Activated CD8-positive, alpha-beta memory T cell treated with anti-CD3 and anti-CD28 coated beads, Interleukin-2, amount 10 ng/mL, durations not matched to agents 7 days and 5 days (primary cell): ENCODE measurements around the gene NF2. TPM values are rescaled to one million over a fixed set of nuclear protein-coding genes. Genes with fewer than 3 reads are reported as not detected.

Source experiments
- ATAC-seq: fragments of 150-1000 bp; cut with Tn5 transposase; one replicate; pipeline ENCODE4 v1.10.0; 2021; ENCODE audit warnings: moderate library complexity
- CTCF ChIA-PET: fragments of 350-600 bp; sonication (Branson Sonifier 250); formaldehyde crosslinking; loops from one replicate; lab custom pipeline; 2021; ENCODE audit warnings: antibody characterized with exemption; lab: Charles Lee
- DNase-seq: peaks from one replicate; pipeline ENCODE4 v3.0.0-alpha.2; 2020
- H3K27ac Mint-ChIP-seq: one replicate; pipeline ENCODE4 v1.8.0; 2021; ENCODE audit warnings: mild to moderate bottlenecking, mixed read lengths
- H3K27me3 Mint-ChIP-seq: one replicate; pipeline ENCODE4 v1.8.0; 2021; ENCODE audit warnings: mixed read lengths
- H3K36me3 Mint-ChIP-seq: one replicate; pipeline ENCODE4 v1.8.0; 2021; ENCODE audit warnings: mild to moderate bottlenecking, mixed read lengths
- H3K4me1 Mint-ChIP-seq: one replicate; pipeline ENCODE4 v1.8.0; 2021; ENCODE audit warnings: mixed read lengths
- H3K4me3 Mint-ChIP-seq: one replicate; pipeline ENCODE4 v1.8.0; 2021; ENCODE audit warnings: mild to moderate bottlenecking, moderate library complexity, mixed read lengths
- H3K9me3 Mint-ChIP-seq: one replicate; pipeline ENCODE4 v1.8.0; 2022; ENCODE audit warnings: low read depth, mixed read lengths
- total RNA-seq, 2 experiments: library from RNA; stranded (reverse); gene quantifications; one replicate each; pipeline ENCODE4 v1.2.3, GENCODE V29; 2021

The NF2 gene
- total RNA-seq, 2 experiments from 2014 or later, result 46.6 to 61.2 TPM

- CTCF ChIA-PET, result interaction anchor here (1.2 to 5.0 kb wide), 2 partner anchors 19 to 481 kb away, joined by 3 to 24 read pairs; no protein-coding TSS in a partner anchor
- Mint-ChIP-seq H3K27ac (no peak overlapping the region), H3K4me3 (no peak overlapping the region), H3K36me3 (peaks cover 33% of the 10 kb centered on the region), H3K27me3 (no peaks in the 10 kb centered on the region), H3K4me1 (peaks cover 28% of the 10 kb centered on the region), H3K9me3 (no peaks in the 10 kb centered on the region)
- DNase-seq, result no peak
- ATAC-seq, result no peak
Observed at GRCh38 chr22:29607426-29607825, 4.0 kb downstream of the NF2 start.

- Mint-ChIP-seq H3K27ac (no peak overlapping the region), H3K36me3 (peaks cover 38% of the 10 kb centered on the region), H3K4me3 (no peak overlapping the region), H3K4me1 (peaks cover 25% of the 10 kb centered on the region), H3K27me3 (no peaks in the 10 kb centered on the region), H3K9me3 (no peaks in the 10 kb centered on the region)
- no peak for ATAC-seq
- DNase-seq, result no peak
- CTCF ChIA-PET, result no interaction called here
Observed at GRCh38 chr22:29609139-29609538, 5.7 kb downstream of the NF2 start.

GRCh38 chr22:29610780-29611179, 7.3 kb downstream of the NF2 start:
- CTCF ChIA-PET, result interaction anchor here (1.0 to 1.1 kb wide), 2 partner anchors 15 to 478 kb away, joined by 3 to 8 read pairs; no protein-coding TSS in a partner anchor
- Mint-ChIP-seq H3K9me3 (no peaks in the 10 kb centered on the region), H3K27me3 (no peaks in the 10 kb centered on the region), H3K4me1 (peaks cover 9% of the 10 kb centered on the region), H3K4me3 (no peak overlapping the region), H3K27ac (no peak overlapping the region), H3K36me3 (peaks cover 35% of the 10 kb centered on the region)
- no peak for ATAC-seq
- DNase-seq, result no peak

- Mint-ChIP-seq H3K9me3 (no peaks in the 10 kb centered on the region), H3K36me3 (peaks cover 12% of the 10 kb centered on the region), H3K27me3 (no peaks in the 10 kb centered on the region), H3K4me1 (peaks cover 18% of the 10 kb centered on the region), H3K4me3 (no peak overlapping the region), H3K27ac (no peak overlapping the region)
- DNase-seq (no peak), ATAC-seq (no peak)
- CTCF ChIA-PET, result interaction anchor here (1.8 kb wide), 1 partner anchor 9 kb away, joined by 7 read pairs; no protein-coding TSS in a partner anchor
Observed at GRCh38 chr22:29615705-29616327, 12.4 kb downstream of the NF2 start.

GRCh38 chr22:29617922-29618629, 14.6 kb downstream of the NF2 start:
- CTCF ChIA-PET, result interaction anchor here (0.6 to 1.2 kb wide), 3 partner anchors 8 to 473 kb away, joined by 3 to 4 read pairs (median 3); no protein-coding TSS in a partner anchor
- no peak for DNase-seq
- no peaks in the 10 kb centered on the region for H3K27me3 Mint-ChIP-seq
- peaks cover 2% of the 10 kb centered on the region for H3K36me3 Mint-ChIP-seq
- H3K27ac Mint-ChIP-seq, result no peak overlapping the region
- no peaks in the 10 kb centered on the region for H3K9me3 Mint-ChIP-seq
- no peak overlapping the region for H3K4me3 Mint-ChIP-seq
- peaks cover 29% of the 10 kb centered on the region for H3K4me1 Mint-ChIP-seq
- peak; percentile 39 for ATAC-seq

GRCh38 chr22:29621761-29622526, 18.5 kb downstream of the NF2 start:
- no peak for DNase-seq
- H3K27me3 Mint-ChIP-seq, result no peaks in the 10 kb centered on the region
- no peaks in the 10 kb centered on the region for H3K36me3 Mint-ChIP-seq
- peaks cover 57% of the 10 kb centered on the region for H3K4me1 Mint-ChIP-seq
- H3K27ac Mint-ChIP-seq, result peak overlapping the region; percentile 2
- no peaks in the 10 kb centered on the region for H3K9me3 Mint-ChIP-seq
- CTCF ChIA-PET, result no interaction called here
- H3K4me3 Mint-ChIP-seq, result no peak overlapping the region
- ATAC-seq, result no peak

GRCh38 chr22:29623059-29623458, 19.6 kb downstream of the NF2 start:
- CTCF ChIA-PET, result interaction anchor here (0.7 to 6.1 kb wide), 10 partner anchors 11 to 468 kb away, joined by 3 to 61 read pairs (median 5); no protein-coding TSS in a partner anchor
- ATAC-seq, result no peak
- Mint-ChIP-seq H3K4me1 (peaks cover 47% of the 10 kb centered on the region), H3K36me3 (no peaks in the 10 kb centered on the region), H3K27me3 (no peaks in the 10 kb centered on the region), H3K4me3 (no peak overlapping the region), H3K27ac (peak overlapping the region; percentile 1), H3K9me3 (no peaks in the 10 kb centered on the region)
- no peak for DNase-seq

GRCh38 chr22:29623553-29624169, 20.2 kb downstream of the NF2 start:
- peak overlapping the region; percentile 52 for H3K27ac Mint-ChIP-seq
- H3K9me3 Mint-ChIP-seq, result no peaks in the 10 kb centered on the region
- ATAC-seq, result peak; percentile 23
- CTCF ChIA-PET, result interaction anchor here (0.8 to 6.1 kb wide), 10 partner anchors 8 to 467 kb away, joined by 3 to 61 read pairs (median 5); no protein-coding TSS in a partner anchor
- H3K36me3 Mint-ChIP-seq, result no peaks in the 10 kb centered on the region
- H3K4me3 Mint-ChIP-seq, result no peak overlapping the region
- peaks cover 45% of the 10 kb centered on the region for H3K4me1 Mint-ChIP-seq
- no peak for DNase-seq
- H3K27me3 Mint-ChIP-seq, result no peaks in the 10 kb centered on the region

- Mint-ChIP-seq H3K27me3 (no peaks in the 10 kb centered on the region), H3K4me3 (no peak overlapping the region), H3K36me3 (no peaks in the 10 kb centered on the region), H3K27ac (no peak overlapping the region), H3K4me1 (peaks cover 46% of the 10 kb centered on the region), H3K9me3 (no peaks in the 10 kb centered on the region)
- DNase-seq (peak; percentile 52), ATAC-seq (peak; percentile 60)
- CTCF ChIA-PET, result interaction anchor here (0.7 to 6.1 kb wide), 29 partner anchors 8 to 663 kb away, joined by 3 to 61 read pairs (median 4); partner anchors contain the start of genes ASCC2, MTMR3 and NF2
Observed at GRCh38 chr22:29625090-29625825, 21.8 kb downstream of the NF2 start.

GRCh38 chr22:29626497-29627195, 23.2 kb downstream of the NF2 start:
- Mint-ChIP-seq H3K27me3 (no peaks in the 10 kb centered on the region), H3K9me3 (no peaks in the 10 kb centered on the region), H3K36me3 (no peaks in the 10 kb centered on the region), H3K4me1 (peaks cover 45% of the 10 kb centered on the region), H3K27ac (no peak overlapping the region), H3K4me3 (no peak overlapping the region)
- ATAC-seq (no peak), DNase-seq (no peak)
- CTCF ChIA-PET, result interaction anchor here (0.6 to 6.1 kb wide), 11 partner anchors 9 to 459 kb away, joined by 3 to 61 read pairs (median 4); partner anchors contain the start of gene NF2

GRCh38 chr22:29627196-29627535, 23.7 kb downstream of the NF2 start:
- Mint-ChIP-seq H3K36me3 (no peaks in the 10 kb centered on the region), H3K4me1 (peaks cover 40% of the 10 kb centered on the region), H3K4me3 (no peak overlapping the region), H3K27me3 (no peaks in the 10 kb centered on the region), H3K27ac (no peak overlapping the region), H3K9me3 (no peaks in the 10 kb centered on the region)
- DNase-seq, result no peak
- CTCF ChIA-PET, result interaction anchor here (1.2 to 6.1 kb wide), 4 partner anchors 9 to 247 kb away, joined by 3 to 61 read pairs (median 18); partner anchors contain the start of gene NF2
- no peak for ATAC-seq
